Panc1 (cell line): Measurements from ENCODE around the gene PDE10A.

ENCODE experiments used
- CTCF ChIP-seq: fragments of 450-650 bp; IDR thresholded peaks from 2 replicates; pipeline ENCODE4 v1.5.1; 2017; ENCODE audit warnings: mild to moderate bottlenecking
- POLR2AphosphoS5 ChIP-seq: IDR thresholded peaks from 2 replicates; pipeline ENCODE4 v1.6.1; 2012; ENCODE audit warnings: mild to moderate bottlenecking, low read depth, low read length, moderate library complexity
- REST ChIP-seq, 2 experiments: IDR thresholded peaks; 2 replicates each; pipeline ENCODE4 v1.6.1; 2011 to 2012; ENCODE audit warnings: low read depth in 2 of 2, control low read depth in 1 of 2, low read length in 1 of 2, mild to moderate bottlenecking in 1 of 2, moderate library complexity in 1 of 2; ENCODE audit not compliant: insufficient read depth in 1 of 2
- SIN3A ChIP-seq: IDR thresholded peaks from 2 replicates; pipeline ENCODE4 v1.6.1; 2012; ENCODE audit warnings: low read depth, mild to moderate bottlenecking, low read length, moderate library complexity, borderline replicate concordance; ENCODE audit not compliant: insufficient read depth

GRCh38 chr6:165571068-165571682 is 91.9 kb downstream of the PDE10A start:
- no peak for TF ChIP-seq CTCF
- no peak for TF ChIP-seq POLR2AphosphoS5
- TF ChIP-seq REST (IDR thresholded peaks at IDR 0.05; ENCODE audit: insufficient read depth in 1 of 2, low read depth in 2 of 2, low read length in 1 of 2): no peak
- no peak for TF ChIP-seq SIN3A
